H1 (cell line): ENCODE data around the gene CBR4. TPM values are rescaled to one million over a fixed set of nuclear protein-coding genes. Genes with fewer than 3 reads are reported as not detected.

Experiments used
- ASH2L ChIP-seq: fragments of 200-600, 300-600 bp; sonication (generic); IDR thresholded peaks from one replicate; pipeline ENCODE4 v1.7.1; 2017; ENCODE audit warnings: low read length
- BCL11A ChIP-seq, 2 experiments: IDR thresholded peaks; one replicate each; pipeline ENCODE4 v1.6.1; 2011; ENCODE audit warnings: low read depth in 2 of 2, low read length in 2 of 2, mild to moderate bottlenecking in 2 of 2
- BRCA1 ChIP-seq: IDR thresholded peaks from 2 replicates; pipeline ENCODE4 v1.6.1; 2012; ENCODE audit warnings: low read depth, low read length, improper control_type of control experiment
- CHD1 ChIP-seq: IDR thresholded peaks from 2 replicates; pipeline ENCODE4 v1.6.1; 2012; ENCODE audit warnings: low read depth, low read length, improper control_type of control experiment
- CREB1 ChIP-seq: IDR thresholded peaks from 2 replicates; pipeline ENCODE4 v1.6.1; 2012; ENCODE audit warnings: inconsistent platforms
- E2F6 ChIP-seq: IDR thresholded peaks from 2 replicates; pipeline ENCODE4 v1.6.1; 2012; ENCODE audit warnings: inconsistent platforms
- GABPA ChIP-seq: IDR thresholded peaks from 2 replicates; pipeline ENCODE4 v1.6.1; 2011; ENCODE audit warnings: mild to moderate bottlenecking, low read length, moderate library complexity, borderline replicate concordance; ENCODE audit not compliant: insufficient read depth
- KDM1A ChIP-seq: fragments of 200-600, 300-600 bp; sonication (generic); IDR thresholded peaks from 2 replicates; pipeline ENCODE4 v1.7.1; 2016; ENCODE audit warnings: mild to moderate bottlenecking, low read length, borderline replicate concordance
- KDM5A ChIP-seq: fragments of 200-600 bp; IDR thresholded peaks from 2 replicates; pipeline ENCODE4 v1.7.1; 2012; ENCODE audit warnings: mild to moderate bottlenecking, low read length, inconsistent platforms, mixed read lengths
- MAFK ChIP-seq: IDR thresholded peaks from 2 replicates; pipeline ENCODE4 v1.6.1; 2012; ENCODE audit warnings: low read depth, mild to moderate bottlenecking, improper control_type of control experiment, low read length
- MAX ChIP-seq: IDR thresholded peaks from 2 replicates; pipeline ENCODE4 v1.6.1; 2012; ENCODE audit warnings: inconsistent platforms
- PHF8 ChIP-seq: fragments of 200-600 bp; sonication (generic); conservative IDR thresholded peaks from 2 replicates; pipeline ENCODE4 v1.7.1; 2012; ENCODE audit warnings: low read depth, mild to moderate bottlenecking, inconsistent platforms, low read length, moderate library complexity
- RBBP5 ChIP-seq: IDR thresholded peaks from 2 replicates; pipeline ENCODE4 v1.7.1; 2012; ENCODE audit warnings: low read depth, mild to moderate bottlenecking, inconsistent platforms, low read length, moderate library complexity, borderline replicate concordance
- SIRT6 ChIP-seq: IDR thresholded peaks from one replicate; pipeline ENCODE4 v1.7.1; 2012; ENCODE audit warnings: low read length, inconsistent platforms
- SIX5 ChIP-seq: IDR thresholded peaks from 2 replicates; pipeline ENCODE4 v1.6.1; 2011; ENCODE audit warnings: mild to moderate bottlenecking, low read depth, low read length
- SUZ12 ChIP-seq: fragments of 200-600 bp; sonication (generic); IDR thresholded peaks from 2 replicates; pipeline ENCODE4 v1.6.1; 2012; ENCODE audit warnings: mild to moderate bottlenecking, inconsistent platforms, low read length, moderate library complexity, mixed read lengths
- TAF7 ChIP-seq: optimal IDR thresholded peaks from 2 replicates; pipeline ENCODE3; 2011; ENCODE audit warnings: low read depth, mild to moderate bottlenecking, inconsistent platforms, low read length, moderate library complexity, borderline replicate concordance
- TBP ChIP-seq: IDR thresholded peaks from 2 replicates; pipeline ENCODE4 v1.6.1; 2011; ENCODE audit warnings: low read depth, low read length, improper control_type of control experiment
- USF2 ChIP-seq: IDR thresholded peaks from 2 replicates; pipeline ENCODE4 v1.6.1; 2011; ENCODE audit warnings: low read length, improper control_type of control experiment
- polyA plus RNA-seq, 7 experiments: library from polyadenylated mRNA; depleted of rRNA in 3 of 7; stranded (reverse) in 5 of 7; unstranded in 2 of 7; fragments of >200 nt in 5 of 7; fragments of 200-250 nt in 2 of 7; gene quantifications; 1 replicate in 5 of 7; 2 replicates in 1 of 7; 4 replicates in 1 of 7; pipeline versions ENCODE4 v1.2.1 to v1.2.3, GENCODE V29; 2011 to 2013; ENCODE audit warnings: missing spikeins in 2 of 7, mixed read lengths in 2 of 7
- total RNA-seq: library from RNA; stranded (reverse); fragmentation: NEBNext Ultra II Directional; extraction: Animal tissue kit (Norgen Biotek cat#: 25700); gene quantifications from 2 replicates; pipeline ENCODE4 v1.2.1, GENCODE V29; 2021
- TF ChIP-seq, protein P1 (sequence below): IDR thresholded peaks from 2 replicates; pipeline ENCODE4 v1.6.1; 2011; ENCODE audit warnings: low read depth, mild to moderate bottlenecking, low read length; ENCODE audit not compliant: insufficient read depth

Gene CBR4
- total and polyA plus RNA-seq, 2 of the 8 experiments (the other 6 are each of a cell fraction or from before 2014, with no cell fraction given) = 8.6 to 29.5 TPM

DNA sequence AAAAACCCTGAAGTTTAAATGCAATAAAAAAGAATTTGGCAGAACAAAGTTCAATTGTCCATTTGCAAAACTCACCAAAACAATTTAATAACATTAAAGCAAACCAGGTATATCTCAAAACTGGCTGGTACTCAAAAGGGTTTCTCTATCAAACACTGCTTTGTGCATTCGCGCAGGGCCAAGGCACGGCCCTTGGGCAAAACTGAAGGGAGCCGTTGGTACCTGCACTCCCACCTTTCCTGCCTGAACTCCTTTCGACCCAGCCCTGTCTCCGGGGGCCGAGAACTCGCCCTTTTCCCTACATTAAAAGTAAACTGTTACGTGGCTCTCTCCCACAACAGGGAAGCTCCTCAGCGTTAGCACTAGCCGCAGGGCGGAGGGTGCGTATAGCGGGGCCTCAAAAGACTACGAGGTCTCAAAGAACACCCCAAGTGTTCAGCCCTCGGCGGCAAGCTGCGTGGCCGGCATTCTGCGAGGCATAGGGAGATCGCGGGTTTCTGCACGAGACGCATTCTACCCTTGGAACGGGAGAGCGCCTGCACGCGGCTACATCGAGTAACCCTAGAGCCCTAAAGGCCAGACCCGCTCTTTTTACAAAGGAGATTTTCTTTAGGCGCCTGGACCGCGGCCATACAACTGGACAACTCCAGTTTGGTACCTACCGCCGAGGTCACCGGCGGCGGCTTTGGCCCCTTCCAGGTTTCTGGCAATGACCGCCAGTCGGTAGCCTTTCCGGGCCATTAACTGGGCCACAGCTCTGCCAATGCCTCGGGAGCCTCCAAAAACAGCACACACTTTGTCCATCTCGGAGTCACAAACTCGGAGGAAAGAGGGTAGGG lies 550 bp downstream of the CBR4 start (continued):
- TF ChIP-seq ASH2L = peak; percentile 86
- TF ChIP-seq RBBP5 = peak; percentile 72; the same call in 1 of the 2 replicates
- no peak for TF ChIP-seq MAFK
- peak; percentile 73 for TF ChIP-seq TAF7
- peak; percentile 74 for TF ChIP-seq PHF8
- no peak for TF ChIP-seq KDM1A
- TF ChIP-seq SIX5 = no peak
- TF ChIP-seq USF2 = no peak
- TF ChIP-seq TBP = no peak; the same call in 1 of the 2 replicates
- TF ChIP-seq BCL11A (IDR thresholded peaks at IDR 0.05; ENCODE audit: low read depth in 2 of 2, low read length in 2 of 2) = no peak
- peak; percentile 84 for TF ChIP-seq E2F6
- no peak for TF ChIP-seq CREB1
- TF ChIP-seq MAX = peak; percentile 91
- no peak for TF ChIP-seq SIRT6
- TF ChIP-seq, protein P1, sequence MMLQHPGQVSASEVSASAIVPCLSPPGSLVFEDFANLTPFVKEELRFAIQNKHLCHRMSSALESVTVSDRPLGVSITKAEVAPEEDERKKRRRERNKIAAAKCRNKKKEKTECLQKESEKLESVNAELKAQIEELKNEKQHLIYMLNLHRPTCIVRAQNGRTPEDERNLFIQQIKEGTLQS = no peak
- no peak for TF ChIP-seq BRCA1
- TF ChIP-seq CHD1 = no peak
- no peak for TF ChIP-seq SUZ12
- no peak for TF ChIP-seq GABPA
- no peak for TF ChIP-seq KDM5A
